Smooth muscle cell (in vitro differentiated cells): ENCODE data around the gene SPA17. TPM values are rescaled to one million over a fixed set of nuclear protein-coding genes. Genes with fewer than 3 reads are reported as not detected.

Experiments used
- DNase-seq: peaks from one replicate; lab custom pipeline; 2025; ENCODE audit not compliant: unreplicated experiment; lab: John Stamatoyannopoulos, UW
- H2AFZ ChIP-seq: fragments of 200-600 bp; sonication (generic); 2 replicates; pipeline ENCODE4 v1.6.0; 2016; ENCODE audit warnings: antibody characterized with exemption, low read depth, mild to moderate bottlenecking
- H3F3A ChIP-seq: fragments of 200-600 bp; sonication (generic); 2 replicates; pipeline ENCODE4 v1.6.0; 2017; ENCODE audit warnings: antibody characterized with exemption, low read depth
- H3K27ac ChIP-seq: fragments of 200-600 bp; sonication (generic); 2 replicates; pipeline ENCODE4 v1.5.1; 2016; ENCODE audit warnings: low read depth, mild to moderate bottlenecking
- H3K27me3 ChIP-seq: fragments of 200-600 bp; sonication (generic); 2 replicates; pipeline ENCODE4 v1.6.1; 2016; ENCODE audit warnings: low read depth, mild to moderate bottlenecking
- H3K36me3 ChIP-seq: fragments of 200-600 bp; sonication (generic); 2 replicates; pipeline ENCODE4 v1.5.1; 2016; ENCODE audit warnings: low read depth
- H3K4me1 ChIP-seq: fragments of 200-600 bp; sonication (generic); 2 replicates; pipeline ENCODE4 v1.5.1; 2016; ENCODE audit warnings: low read depth
- H3K4me2 ChIP-seq: fragments of 200-600 bp; sonication (generic); 2 replicates; pipeline ENCODE4 v1.6.0; 2016; ENCODE audit warnings: mild to moderate bottlenecking
- H3K4me3 ChIP-seq: fragments of 200-600 bp; sonication (generic); 2 replicates; pipeline ENCODE4 v1.5.1; 2016; ENCODE audit warnings: mild to moderate bottlenecking
- H3K79me2 ChIP-seq: fragments of 200-600 bp; sonication (generic); 2 replicates; pipeline ENCODE4 v1.6.0; 2016; ENCODE audit warnings: low read depth, mild to moderate bottlenecking
- H3K9ac ChIP-seq: fragments of 200-600 bp; sonication (generic); 2 replicates; pipeline ENCODE4 v1.6.0; 2016; ENCODE audit warnings: low read depth
- H3K9me3 ChIP-seq: fragments of 200-600 bp; sonication (generic); replicated peaks from 2 replicates; pipeline ENCODE4 v1.5.1; 2016; ENCODE audit warnings: low read depth
- H4K20me1 ChIP-seq: fragments of 200-600 bp; sonication (generic); 2 replicates; pipeline ENCODE4 v1.6.0; 2016; ENCODE audit warnings: low read depth
- WGBS: methylation state at CpG from one replicate; pipeline ENCODE4 v1.1.7; 2016; ENCODE audit warnings: low lambda C conversion rate; 5-methylcytosine and 5-hydroxymethylcytosine counted together
- polyA plus RNA-seq: library from polyadenylated mRNA; unstranded; fragments of >200 nt; fragmentation: Nextera tagmentation; extraction: Ambion mirVana; gene quantifications from 2 replicates; pipeline ENCODE4 v1.2.1, GENCODE V29; 2016
- small RNA-seq: library from RNA; depleted of rRNA; stranded (forward); fragments of <200 nt; gene quantifications from one replicate; pipeline ENCODE3, GENCODE V24; 2014
- total RNA-seq: library from RNA; depleted of rRNA; stranded (reverse); fragments of >200 nt; gene quantifications from 2 replicates; pipeline ENCODE4 v1.2.3, GENCODE V29; 2014
- TF ChIP-seq, protein P1 (sequence below): fragments of 200-600 bp; sonication (generic); IDR thresholded peaks from 2 replicates; pipeline ENCODE4 v1.5.1; 2017; ENCODE audit warnings: borderline replicate concordance, mild to moderate bottlenecking, antibody characterized with exemption; ENCODE audit not compliant: insufficient read depth, poor library complexity, severe bottlenecking

The SPA17 gene
- total and polyA plus RNA-seq, 2 experiments from 2014 or later = 6.1 to 7.4 TPM

DNA sequence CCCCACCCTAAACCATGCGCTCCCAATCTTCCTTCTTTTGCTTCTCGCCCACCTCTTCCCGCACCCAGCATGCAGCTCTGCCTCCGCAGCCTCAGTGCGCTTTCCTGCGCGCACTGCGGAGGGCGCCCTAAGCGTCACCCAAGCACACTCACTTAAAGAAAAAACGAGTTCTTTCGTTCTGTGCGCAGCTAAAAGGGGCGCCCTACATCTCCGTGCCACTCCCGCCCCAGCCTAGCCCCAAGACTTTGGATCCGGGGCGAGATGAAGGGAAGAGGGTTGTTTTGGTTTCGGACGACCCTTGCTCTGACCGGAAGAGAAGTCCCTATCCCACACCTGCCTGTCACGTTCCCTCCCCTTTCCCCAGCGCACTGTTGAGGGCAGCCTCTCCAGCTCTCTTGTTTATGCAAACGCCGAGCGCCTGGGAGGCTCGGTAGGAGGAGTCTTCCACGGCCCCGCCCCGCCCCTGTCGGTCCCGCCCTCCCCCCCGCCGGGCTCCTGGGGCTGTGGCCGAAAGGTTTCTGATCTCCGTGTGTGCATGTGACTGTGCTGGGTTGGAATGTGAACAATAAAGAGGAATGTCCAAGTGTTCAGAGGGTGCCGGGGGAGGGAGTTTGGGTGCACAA lies 73.0 kb downstream of the SPA17 start:
- H3K27me3 ChIP-seq = peaks cover 100% of the 10 kb centered on the region
- peak overlapping the region; percentile 90 for H3K4me2 ChIP-seq
- H3K4me1 ChIP-seq = peaks cover 15% of the 10 kb centered on the region
- peak overlapping the region; percentile 46 for H2AFZ ChIP-seq
- TF ChIP-seq, protein P1, sequence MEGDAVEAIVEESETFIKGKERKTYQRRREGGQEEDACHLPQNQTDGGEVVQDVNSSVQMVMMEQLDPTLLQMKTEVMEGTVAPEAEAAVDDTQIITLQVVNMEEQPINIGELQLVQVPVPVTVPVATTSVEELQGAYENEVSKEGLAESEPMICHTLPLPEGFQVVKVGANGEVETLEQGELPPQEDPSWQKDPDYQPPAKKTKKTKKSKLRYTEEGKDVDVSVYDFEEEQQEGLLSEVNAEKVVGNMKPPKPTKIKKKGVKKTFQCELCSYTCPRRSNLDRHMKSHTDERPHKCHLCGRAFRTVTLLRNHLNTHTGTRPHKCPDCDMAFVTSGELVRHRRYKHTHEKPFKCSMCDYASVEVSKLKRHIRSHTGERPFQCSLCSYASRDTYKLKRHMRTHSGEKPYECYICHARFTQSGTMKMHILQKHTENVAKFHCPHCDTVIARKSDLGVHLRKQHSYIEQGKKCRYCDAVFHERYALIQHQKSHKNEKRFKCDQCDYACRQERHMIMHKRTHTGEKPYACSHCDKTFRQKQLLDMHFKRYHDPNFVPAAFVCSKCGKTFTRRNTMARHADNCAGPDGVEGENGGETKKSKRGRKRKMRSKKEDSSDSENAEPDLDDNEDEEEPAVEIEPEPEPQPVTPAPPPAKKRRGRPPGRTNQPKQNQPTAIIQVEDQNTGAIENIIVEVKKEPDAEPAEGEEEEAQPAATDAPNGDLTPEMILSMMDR = peak; percentile 37
- H3K9me3 ChIP-seq = no peaks in the 10 kb centered on the region
- H3K27ac ChIP-seq = no peak overlapping the region
- H3K9ac ChIP-seq = no peak overlapping the region
- no peaks in the 10 kb centered on the region for H4K20me1 ChIP-seq
- DNase-seq = no peak
- no peaks in the 10 kb centered on the region for H3K79me2 ChIP-seq
- peak overlapping the region; percentile 61 for H3K4me3 ChIP-seq
- 3% methylated on average over 35 of the region's 37 CpGs for WGBS
- H3K36me3 ChIP-seq = no peaks in the 10 kb centered on the region
- no peaks in the 10 kb centered on the region for H3F3A ChIP-seq

Small RNAs within 50 kb of the gene (small RNA-seq; reads per million reads assigned to genes)
- gene RNA5SP352 = not detected

Other genes starting within 250 kb of the SPA17 start
- gene OR8B4, start 249.0 kb upstream of the SPA17 start, total RNA-seq = not detected in 2 replicates
- not detected in 2 replicates for gene OR8B4, start 249.0 kb upstream of the SPA17 start, polyA plus RNA-seq
- gene OR8B8, start 228.2 kb upstream of the SPA17 start, total RNA-seq = 0.04 TPM in 1 of 2 replicates, not detected in the other
- gene OR8B8, start 228.2 kb upstream of the SPA17 start, polyA plus RNA-seq = not detected in 2 replicates
- not detected in 2 replicates for gene OR8B12, start 130.2 kb upstream of the SPA17 start, total RNA-seq
- gene OR8B12, start 130.2 kb upstream of the SPA17 start, polyA plus RNA-seq = not detected in 2 replicates
- gene OR8A1, start 103.9 kb upstream of the SPA17 start, total RNA-seq = not detected in 2 replicates
- not detected in 2 replicates for gene OR8A1, start 103.9 kb upstream of the SPA17 start, polyA plus RNA-seq
- gene PANX3, start 62.5 kb upstream of the SPA17 start, total RNA-seq = not detected in 2 replicates
- not detected in 2 replicates for gene PANX3, start 62.5 kb upstream of the SPA17 start, polyA plus RNA-seq
- gene TBRG1, start 51.0 kb upstream of the SPA17 start, total RNA-seq = 23.4 and 30.6 TPM in 2 replicates
- 28.5 and 28.9 TPM in 2 replicates for gene TBRG1, start 51.0 kb upstream of the SPA17 start, polyA plus RNA-seq
- 12.5 and 14.1 TPM in 2 replicates for gene SIAE, start 165 bp upstream of the SPA17 start, total RNA-seq
- gene SIAE, start 165 bp upstream of the SPA17 start, polyA plus RNA-seq = 9.7 and 11.5 TPM in 2 replicates
- gene NRGN, start 66.0 kb downstream of the SPA17 start, total RNA-seq = 1.2 TPM in 1 of 2 replicates, not detected in the other
- 2.0 and 2.8 TPM in 2 replicates for gene NRGN, start 66.0 kb downstream of the SPA17 start, polyA plus RNA-seq
- gene VSIG2, start 78.4 kb downstream of the SPA17 start, total RNA-seq = not detected in 2 replicates
- gene VSIG2, start 78.4 kb downstream of the SPA17 start, polyA plus RNA-seq = not detected in 2 replicates
- 0.31 and 0.76 TPM in 2 replicates for gene ESAM, start 88.4 kb downstream of the SPA17 start, total RNA-seq
- gene ESAM, start 88.4 kb downstream of the SPA17 start, polyA plus RNA-seq = 0.94 and 1.5 TPM in 2 replicates
- 18.8 and 25.3 TPM in 2 replicates for gene MSANTD2, start 126.5 kb downstream of the SPA17 start, total RNA-seq
- gene MSANTD2, start 126.5 kb downstream of the SPA17 start, polyA plus RNA-seq = 11.4 and 13.6 TPM in 2 replicates
- 8.9 and 10.4 TPM in 2 replicates for gene ROBO3, start 191.5 kb downstream of the SPA17 start, total RNA-seq
- 10.8 and 12.8 TPM in 2 replicates for gene ROBO3, start 191.5 kb downstream of the SPA17 start, polyA plus RNA-seq
- gene ROBO4, start 224.0 kb downstream of the SPA17 start, total RNA-seq = not detected in 2 replicates
- gene ROBO4, start 224.0 kb downstream of the SPA17 start, polyA plus RNA-seq = 0.06 and 0.40 TPM in 2 replicates
- not detected in 2 replicates for gene HEPN1, start 245.3 kb downstream of the SPA17 start, total RNA-seq
- not detected in 2 replicates for gene HEPN1, start 245.3 kb downstream of the SPA17 start, polyA plus RNA-seq